A549 (cell line): ENCODE results near the gene TACR1.

Source experiments
- CTCF ChIP-seq: fragments of >200 bp; sonication (Bioruptor Twin); formaldehyde crosslinking; IDR thresholded peaks from 3 replicates; pipeline ENCODE4 v1.5.1; 2016
- FOSB ChIP-seq: fragments of 250-450 bp; sonication (Bioruptor Pico); IDR thresholded peaks from 2 replicates; pipeline ENCODE4 v1.5.0; 2020; ENCODE audit warnings: mild to moderate bottlenecking, moderate library complexity
- KDM1A ChIP-seq: fragments of 200-600 bp; sonication (generic); IDR thresholded peaks from 2 replicates; pipeline ENCODE4 v1.6.1; 2016; ENCODE audit warnings: low read depth, mild to moderate bottlenecking
- POLR2A ChIP-seq: IDR thresholded peaks from 2 replicates; pipeline ENCODE4 v1.6.1; 2012; ENCODE audit warnings: mild to moderate bottlenecking, low read length
- RCOR1 ChIP-seq: fragments of 150-350 bp; IDR thresholded peaks from 2 replicates; pipeline ENCODE4 v1.6.1; 2014; ENCODE audit warnings: antibody characterized with exemption, low read length, low read depth

- no peak for TF ChIP-seq CTCF
- no peak for TF ChIP-seq FOSB (CRISPR knock-in tag)
- TF ChIP-seq POLR2A = no peak
- no peak for TF ChIP-seq RCOR1
- TF ChIP-seq KDM1A = no peak
Measured at GRCh38 chr2:75066121-75066902, 133.0 kb downstream of the TACR1 start.
